A549 treated with Mapracorat at 1 μM for 4 hours (cell line): ENCODE measurements around the gene NUBP1. TPM values are rescaled to one million over a fixed set of nuclear protein-coding genes. Genes with fewer than 3 reads are reported as not detected.

Experiments used
- total RNA-seq: library from RNA; stranded (reverse); fragments of 200-300 nt; extraction: Qiagen RNA extraction; gene quantifications from 5 replicates; pipeline ENCODE4 v1.2.3, GENCODE V29; 2022

The NUBP1 gene
- total RNA-seq = 45.5 to 52.9 TPM (median 47.9 TPM) in 5 replicates

DNA sequence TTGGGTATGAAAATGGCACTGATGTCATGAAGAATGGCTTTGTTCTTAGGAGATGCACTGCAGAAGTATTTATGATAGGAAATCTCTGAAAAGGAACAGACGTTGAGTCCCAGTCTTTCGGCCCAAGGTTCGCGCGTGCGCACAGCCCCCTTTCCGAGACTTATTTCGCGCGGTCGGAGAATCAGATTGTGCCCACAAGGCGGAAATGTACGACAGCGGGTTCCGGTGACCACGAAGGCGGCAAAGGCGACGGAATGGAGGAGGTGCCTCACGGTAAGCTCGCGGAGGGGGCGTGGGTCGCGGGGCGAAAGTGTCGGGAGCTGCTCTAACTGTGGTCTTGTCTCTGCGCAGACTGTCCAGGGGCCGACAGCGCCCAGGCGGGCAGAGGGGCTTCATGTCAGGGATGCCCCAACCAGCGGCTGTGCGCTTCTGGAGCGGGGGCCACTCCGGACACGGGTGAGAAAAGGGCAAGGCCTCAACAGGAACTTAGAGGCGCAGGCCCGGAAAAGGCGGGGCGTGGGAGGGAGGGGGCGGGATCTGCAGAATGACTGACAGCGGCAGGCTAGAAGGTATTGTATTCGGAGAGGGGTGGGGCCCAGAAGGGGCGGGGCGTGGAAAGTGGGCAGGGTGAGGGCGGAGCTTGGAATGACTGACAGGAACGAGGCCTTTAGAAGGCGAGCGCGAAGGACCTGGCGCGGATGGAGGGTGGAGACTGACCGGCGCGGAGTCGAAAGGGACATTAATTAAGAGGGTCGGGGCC is at the start of gene NUBP1:
TSS of gene NUBP1 (plus strand) at position 233 of the 760 bp plus-strand sequence. CDS start at position 255, 22 bp downstream.

DNA sequence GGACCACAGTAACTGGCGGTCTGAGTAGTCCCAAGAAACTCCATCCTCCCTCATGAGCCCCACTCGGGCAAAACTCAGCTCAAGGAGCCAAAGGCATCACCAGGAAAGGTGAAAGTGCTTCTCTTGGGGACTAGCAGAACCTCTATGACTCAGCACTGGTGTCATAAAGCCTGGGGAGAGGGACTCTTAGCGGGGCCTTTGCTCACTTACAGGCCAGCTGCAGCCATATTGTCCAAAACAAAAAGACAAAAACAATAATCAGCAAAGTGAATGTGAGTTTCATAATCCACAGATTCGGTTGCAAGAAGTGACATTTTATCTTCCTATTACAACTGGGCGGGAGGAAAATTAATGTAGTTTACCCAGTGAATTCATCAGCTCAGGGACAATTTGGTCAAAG is 48.8 kb upstream of the NUBP1 start, which contains the start of gene TEKT5:
TSS of gene TEKT5 (minus strand) at position 101 of the 400 bp plus-strand sequence. CDS start at position 44, 57 bp downstream.

DNA sequence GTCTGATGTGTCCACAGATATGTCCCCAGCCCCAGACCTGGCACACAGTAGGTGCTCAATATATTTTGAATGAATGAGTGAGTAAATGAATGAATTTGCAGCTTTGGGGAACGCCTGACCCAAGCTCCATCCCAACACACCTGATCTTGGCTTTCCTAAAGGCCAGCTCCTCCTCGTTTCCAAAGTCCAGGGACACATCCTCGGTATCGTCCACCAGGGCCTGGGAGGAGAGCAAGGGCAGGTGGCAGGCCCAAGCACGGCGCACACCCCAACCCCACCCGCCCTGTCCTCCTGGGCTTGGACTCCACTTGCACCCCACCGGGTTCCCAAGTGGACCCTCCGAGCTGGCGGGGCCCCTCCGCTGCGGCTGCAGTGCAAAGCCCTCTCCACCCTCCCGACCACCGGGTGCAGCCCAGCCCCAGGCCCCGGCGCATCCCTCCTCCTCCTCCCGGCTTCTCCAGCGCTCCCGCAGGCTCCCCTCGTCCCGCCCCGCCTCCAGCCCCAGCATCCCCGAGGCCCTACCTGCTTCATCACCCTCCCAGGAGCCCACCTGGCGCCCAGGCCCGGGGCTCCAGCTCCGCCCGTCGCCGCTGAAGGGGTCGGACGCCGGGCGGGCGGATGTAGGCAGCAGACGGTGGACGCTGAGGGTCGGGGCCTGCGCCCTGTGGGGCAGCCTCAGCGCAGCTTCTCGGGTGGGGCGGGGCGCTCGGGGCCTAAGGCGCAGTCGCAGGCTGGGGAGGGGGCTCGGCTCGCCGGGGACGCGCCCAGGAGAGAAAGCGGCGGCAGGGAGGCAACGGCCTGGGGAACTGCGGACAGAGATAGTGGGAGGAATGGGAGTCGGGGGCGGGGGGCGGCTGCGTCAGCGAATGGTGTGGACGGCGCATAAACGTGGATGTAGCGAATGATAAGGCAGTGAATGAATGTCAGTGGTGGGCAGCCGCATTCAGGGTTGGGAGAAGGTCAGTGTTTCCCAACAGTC is 74.6 kb downstream of the NUBP1 start, which contains the start of gene TVP23A:
TSS of gene TVP23A (minus strand) at position 832 of the 979 bp plus-strand sequence. CDS start at position 531, 301 bp downstream.

Other genes starting within 250 kb of the NUBP1 start
- gene EMP2, start 163.2 kb upstream of the NUBP1 start, total RNA-seq = 26.4 to 40.4 TPM (median 38.4 TPM) in 5 replicates
- not detected in 5 replicates for gene TEKT5, start 48.9 kb upstream of the NUBP1 start, total RNA-seq
- gene TVP23A, start 75.0 kb downstream of the NUBP1 start, total RNA-seq = 0.06 to 0.16 TPM (median 0.07 TPM) in 5 replicates
- gene CIITA, start 133.4 kb downstream of the NUBP1 start, total RNA-seq = 0.05 to 0.13 TPM (median 0.07 TPM) in 5 replicates
- 37.3 to 45.3 TPM (median 43.8 TPM) in 5 replicates for gene DEXI, start 198.6 kb downstream of the NUBP1 start, total RNA-seq
- 8.0 to 9.1 TPM (median 8.9 TPM) in 5 replicates for gene CLEC16A, start 200.7 kb downstream of the NUBP1 start, total RNA-seq